ENCODE measurements around the gene NMRK1.

The NMRK1 gene

DNA sequence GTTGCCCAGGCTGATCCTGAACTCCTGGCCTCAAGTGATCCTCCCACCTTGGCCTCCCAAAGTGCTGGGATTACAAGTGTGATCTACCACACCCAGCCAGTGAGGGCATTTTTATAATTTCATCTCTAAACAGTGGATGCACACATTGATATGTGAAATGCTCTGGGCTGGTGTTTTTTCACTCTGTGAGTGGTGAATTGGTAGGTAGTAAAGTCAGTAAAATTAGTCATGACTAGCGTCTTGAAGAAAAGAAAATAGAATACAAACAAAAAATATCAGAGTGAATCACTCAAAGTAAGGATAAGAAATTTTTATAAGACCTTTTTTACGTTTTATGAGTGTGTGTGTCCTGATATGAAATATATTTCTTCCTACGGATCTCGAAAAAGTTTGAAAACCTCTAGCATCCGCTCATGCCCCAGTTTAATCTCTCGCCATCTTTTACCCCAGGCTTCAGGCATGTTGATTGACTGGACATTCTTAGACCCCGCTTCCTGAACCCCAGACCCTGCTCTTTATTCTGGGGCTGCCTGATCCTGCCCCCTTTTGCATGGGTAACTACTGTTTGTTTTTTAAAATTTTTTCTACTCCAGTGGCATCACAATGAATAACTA is 14.3 kb upstream of the NMRK1 start:
- no peak for DNase-seq (ENCODE audit: extremely low read depth in 1 of 2, low read depth in 1 of 2)

DNA sequence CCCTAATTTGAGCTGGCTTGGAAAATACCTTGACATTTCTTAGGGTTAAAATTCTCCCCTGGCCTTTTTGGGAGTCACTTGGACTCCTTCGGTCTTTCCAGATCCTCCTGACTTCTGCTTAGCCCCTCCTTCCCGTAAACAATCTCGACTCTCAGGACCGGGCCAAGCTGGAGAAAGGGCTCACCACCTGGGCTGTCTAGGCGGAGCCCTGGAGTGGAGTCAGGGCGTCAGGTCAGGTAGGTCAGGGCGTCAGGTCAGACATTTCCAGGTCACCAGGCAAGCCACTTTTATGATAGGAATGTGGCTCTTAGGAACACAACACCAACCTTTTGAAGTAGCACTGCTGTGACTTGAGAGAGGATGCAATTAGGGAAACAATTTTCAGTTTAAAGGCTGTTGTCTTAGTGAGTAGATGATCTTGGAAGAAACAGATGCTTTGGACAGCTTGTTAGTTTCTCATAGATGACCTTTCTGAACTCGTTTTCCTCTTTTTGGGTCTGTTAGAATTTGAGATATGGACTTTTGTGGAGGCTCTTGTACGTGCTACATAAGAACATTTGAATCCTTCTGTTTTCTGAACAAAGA is 13.1 kb upstream of the NMRK1 start:
- no peak for DNase-seq (ENCODE audit: extremely low read depth in 1 of 2, low read depth in 1 of 2)

DNA sequence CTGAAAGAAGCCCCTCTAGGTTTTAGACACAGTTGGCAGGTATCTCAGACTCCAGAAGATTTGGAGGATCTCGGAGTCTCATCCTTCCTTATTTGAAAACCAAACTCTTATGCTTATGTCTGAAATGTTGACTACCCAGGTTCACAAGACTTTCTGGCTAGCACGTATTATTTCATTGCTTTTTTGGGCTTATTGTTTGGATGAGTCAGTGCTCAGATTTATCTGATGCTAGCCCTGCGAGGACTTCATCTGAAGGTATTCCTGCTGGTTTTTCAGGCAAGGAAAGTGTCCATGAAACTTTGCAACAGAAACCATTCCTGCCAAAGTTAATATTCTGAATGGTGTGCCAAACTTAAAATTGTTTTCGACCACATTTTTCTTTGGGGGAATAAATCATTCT is 8.8 kb upstream of the NMRK1 start:
- DNase-seq (ENCODE audit: extremely low read depth in 1 of 2, low read depth in 1 of 2): no peak

DNA sequence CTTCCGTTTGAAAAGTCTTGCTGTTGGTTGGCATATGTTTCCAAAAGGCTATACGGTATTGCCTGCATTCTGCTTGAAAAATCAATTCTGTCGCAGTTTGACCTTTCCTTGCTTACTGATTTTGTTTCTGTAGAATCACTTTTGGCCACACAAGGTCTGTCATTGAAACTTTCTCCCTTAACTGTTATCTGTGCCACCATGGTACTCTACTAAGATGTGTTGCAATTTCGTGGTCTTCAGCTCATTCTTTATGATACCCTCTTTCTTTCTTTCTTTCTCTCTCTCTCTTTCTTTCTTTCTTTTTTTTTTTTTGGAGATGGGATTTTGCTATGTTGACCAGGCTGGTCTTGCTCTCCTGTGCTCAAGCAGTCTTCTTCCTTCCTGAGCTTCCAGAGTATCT is 4.8 kb upstream of the NMRK1 start:
- no peak for DNase-seq (ENCODE audit: extremely low read depth in 1 of 2, low read depth in 1 of 2)

DNA sequence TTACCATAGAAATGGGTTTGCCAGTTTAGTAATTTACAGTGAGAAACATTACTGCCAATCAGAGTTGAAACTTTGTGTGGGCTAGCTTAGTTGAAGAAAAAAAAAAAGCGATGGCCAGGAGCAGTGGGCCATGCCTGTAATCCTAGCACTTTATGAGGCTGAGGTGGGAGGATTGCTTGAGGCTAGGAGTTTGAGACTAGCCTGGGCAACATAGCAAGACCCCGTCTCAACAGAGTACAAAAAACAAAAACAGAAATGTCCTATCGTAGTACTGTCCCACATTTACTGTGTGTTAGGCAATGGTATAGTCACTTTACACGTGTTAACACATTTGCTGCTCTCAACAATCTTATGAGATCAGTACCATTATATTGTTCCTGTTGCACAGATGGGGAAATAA is 2.6 kb upstream of the NMRK1 start:
- no peak for DNase-seq (ENCODE audit: extremely low read depth in 1 of 2, low read depth in 1 of 2)

DNA sequence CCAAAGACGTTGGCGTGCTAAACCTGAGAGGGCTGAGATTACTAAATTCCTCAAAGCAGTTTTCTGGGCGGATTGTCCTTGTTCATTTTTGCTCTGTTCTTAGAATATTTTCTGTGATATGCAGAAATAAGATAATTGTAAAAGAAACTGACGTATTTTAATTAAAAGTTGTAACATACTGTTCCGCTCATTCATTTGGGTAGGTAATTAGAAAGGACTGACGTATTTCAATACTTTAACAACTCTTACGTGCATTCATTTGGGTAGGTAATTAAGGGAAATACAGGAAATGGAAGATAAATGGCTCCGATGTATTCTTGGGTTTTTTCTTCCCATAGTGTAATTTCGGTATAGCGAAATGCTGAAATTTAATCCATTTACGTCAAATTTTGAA is 1.4 kb upstream of the NMRK1 start:
- no peak for DNase-seq (ENCODE audit: extremely low read depth in 1 of 2, low read depth in 1 of 2)

DNA sequence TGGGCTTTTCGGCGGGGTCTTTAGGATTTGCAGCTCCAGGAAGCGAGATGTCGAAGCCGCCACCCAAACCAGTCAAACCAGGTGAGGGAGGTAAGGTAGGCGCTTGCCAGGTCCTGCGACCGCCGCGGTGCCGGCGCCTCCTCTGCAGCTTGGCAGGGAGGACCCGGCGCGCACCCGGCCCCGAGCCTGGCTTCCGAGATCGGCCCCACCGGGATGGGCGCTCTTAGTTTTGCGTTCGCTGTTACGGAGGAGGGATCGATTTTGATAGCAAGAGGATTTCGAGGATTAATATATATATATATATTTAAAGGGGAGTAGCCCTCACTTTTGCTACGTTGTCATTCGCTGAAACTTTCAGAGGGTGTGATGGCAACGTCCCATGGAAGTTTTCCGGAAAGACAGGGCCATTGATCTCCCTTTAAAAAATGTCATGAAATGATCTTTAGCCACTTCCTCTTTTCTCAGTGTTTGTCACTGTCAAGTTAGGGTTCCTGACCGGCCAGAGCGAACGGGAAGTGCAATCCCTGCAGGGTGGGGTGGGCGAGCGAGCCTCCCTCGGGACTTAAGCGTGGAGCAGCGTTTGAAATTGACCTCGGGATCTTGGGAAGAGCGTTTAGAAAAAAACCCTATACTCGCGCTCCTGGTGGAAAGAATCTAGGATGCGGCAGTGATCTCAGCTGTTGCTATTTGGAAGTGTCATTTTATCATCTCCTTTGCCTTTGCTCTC is 854 bp upstream of the NMRK1 start:
- DNase-seq (ENCODE audit: extremely low read depth in 1 of 2, low read depth in 1 of 2): no peak

DNA sequence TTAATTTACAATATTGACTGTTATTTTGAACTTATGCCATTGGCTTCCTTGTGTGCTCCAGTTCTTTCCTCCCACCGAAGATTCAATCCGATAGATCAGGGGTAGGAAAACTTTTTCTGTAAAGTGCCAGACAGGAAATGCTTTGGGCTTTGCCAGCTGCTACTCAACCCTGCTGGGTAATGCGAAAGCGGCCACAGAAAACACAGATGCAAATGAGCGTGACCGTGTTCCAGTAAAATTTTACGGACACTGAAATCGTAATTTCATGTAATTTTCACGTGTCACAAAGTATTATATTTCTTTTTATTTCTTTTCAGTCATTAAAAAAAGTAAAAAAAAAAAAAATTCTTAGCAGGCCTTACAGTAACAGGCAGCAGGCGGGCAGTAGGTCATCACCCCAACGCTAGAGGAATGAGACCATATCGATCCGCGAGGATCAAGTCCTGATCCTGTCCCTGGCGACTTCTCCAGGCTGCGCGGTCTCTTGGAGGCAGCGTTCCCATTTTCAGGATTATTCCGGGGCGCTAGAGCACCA is 599 bp downstream of the NMRK1 start:
- DNase-seq (ENCODE audit: extremely low read depth in 1 of 2, low read depth in 1 of 2): no peak

DNA sequence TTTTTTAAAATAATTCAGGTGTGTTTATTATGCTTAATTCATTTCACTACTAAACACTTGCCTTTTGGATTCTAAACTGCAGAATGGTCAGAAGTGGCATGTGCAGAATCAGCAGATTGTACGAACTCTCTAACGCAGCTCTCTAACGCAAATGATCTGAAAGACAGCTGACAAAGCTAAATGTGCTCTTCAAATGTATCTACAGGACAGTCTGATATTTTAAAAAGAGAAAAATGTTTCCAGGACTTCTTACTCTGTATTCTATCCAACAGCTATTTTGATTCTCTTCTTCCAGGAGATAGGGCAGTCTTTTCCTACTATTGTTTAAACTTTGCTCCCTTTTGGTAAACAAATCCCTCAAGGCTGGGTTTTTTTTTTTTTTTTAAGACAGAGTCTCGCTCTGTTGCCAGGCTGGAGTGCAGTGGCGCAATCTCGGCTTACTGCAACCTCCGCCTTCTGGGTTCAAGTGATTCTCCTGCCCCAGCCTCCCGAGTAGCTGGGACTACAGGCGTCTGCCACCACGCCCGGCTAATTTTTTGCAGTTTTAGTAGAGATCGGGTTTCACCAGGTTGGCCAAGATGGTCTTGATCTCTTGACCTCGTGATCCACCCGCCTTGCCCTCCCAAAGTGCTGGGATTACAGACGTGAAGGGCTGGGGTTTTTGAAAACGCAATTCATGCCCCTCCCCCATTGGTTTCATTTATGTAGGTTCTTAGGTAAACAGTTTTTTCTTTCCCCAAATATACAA is 1.2 kb downstream of the NMRK1 start:
- DNase-seq (ENCODE audit: extremely low read depth in 1 of 2, low read depth in 1 of 2): no peak

DNA sequence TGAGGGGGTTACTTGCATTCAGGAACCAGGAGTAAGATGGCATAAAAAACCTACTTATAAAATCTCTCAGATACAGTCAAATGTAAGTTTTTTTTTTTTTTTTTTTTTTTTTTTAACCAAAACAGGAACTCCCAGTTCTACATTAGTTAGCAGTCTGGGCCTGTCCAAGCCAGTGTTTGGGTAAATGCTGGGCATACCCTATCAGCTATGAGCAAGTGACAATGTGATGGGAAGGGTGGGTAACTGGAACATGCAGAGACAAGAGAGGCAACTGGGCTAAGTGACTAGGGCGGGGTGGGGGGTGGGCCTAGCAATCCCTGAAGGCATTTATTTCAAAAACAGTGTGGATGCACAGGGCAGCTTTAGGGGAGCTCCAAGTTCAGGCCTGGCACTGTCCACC is 2.3 kb downstream of the NMRK1 start:
- DNase-seq (ENCODE audit: extremely low read depth in 1 of 2, low read depth in 1 of 2): no peak

DNA sequence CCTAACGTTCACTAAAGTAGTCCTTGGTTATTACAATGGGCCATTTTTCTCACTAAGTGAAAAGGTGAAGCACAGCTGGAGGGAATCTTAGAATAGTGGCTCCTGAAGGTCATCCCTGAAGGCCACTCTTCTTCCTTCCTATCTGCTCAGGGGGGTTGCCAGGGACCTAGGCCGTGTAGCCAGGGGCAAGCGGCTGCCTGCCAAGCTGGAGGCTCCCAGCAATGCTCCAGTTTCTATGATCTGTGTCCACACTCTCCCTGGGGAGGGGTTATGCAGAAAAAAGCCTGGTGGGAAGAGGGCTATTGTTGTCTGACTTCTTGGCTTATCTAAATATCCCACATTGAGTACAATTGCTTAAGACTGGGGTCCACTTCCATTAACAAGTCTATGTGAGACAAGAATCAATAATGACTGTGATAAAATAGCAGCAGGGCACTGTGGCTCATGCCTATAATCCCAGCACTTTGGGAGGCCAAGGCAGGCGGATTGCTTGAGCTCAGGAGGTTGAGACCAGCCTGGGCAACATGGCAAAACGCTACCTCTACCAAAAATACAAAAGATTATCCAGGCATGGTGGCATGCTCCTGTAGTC is 3.8 kb downstream of the NMRK1 start:
- no peak for DNase-seq (ENCODE audit: extremely low read depth in 1 of 2, low read depth in 1 of 2)

DNA sequence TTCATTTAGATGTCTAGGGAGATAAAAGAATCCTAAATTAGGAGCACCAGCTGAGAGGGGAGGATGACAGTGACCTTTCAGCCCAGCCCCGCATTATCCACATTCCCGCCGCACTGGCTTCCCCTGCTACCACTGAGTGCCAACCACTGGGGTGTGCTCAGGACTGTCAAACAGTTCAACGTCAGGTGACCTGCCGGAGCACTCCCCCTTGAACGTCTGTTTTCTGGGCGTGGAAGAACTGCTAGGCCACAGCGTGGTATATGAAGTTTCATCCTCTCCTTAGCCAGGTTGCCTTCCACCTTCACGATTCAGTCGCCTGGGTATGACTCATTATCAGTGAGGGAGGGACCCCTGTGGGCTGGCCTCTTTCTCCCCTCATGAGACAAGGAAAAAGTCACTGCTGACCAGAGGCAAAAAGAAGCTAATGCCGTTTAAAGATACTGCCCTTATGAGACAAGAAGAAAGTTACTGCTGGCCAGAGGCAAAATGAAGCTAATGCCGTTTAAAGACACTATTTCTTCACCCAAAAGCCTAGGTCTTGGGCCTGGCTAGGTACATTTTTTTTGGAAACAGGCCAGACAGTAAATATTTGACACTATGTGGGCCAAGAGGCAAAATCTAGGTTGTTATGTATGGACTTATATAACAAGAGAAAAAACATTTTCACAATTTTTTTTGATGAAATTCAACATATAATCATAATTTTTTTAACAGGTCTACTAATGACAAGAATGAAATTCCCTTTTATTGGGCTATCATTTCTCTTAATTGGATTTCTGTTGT is 4.6 kb downstream of the NMRK1 start:
- no peak for DNase-seq (ENCODE audit: extremely low read depth in 1 of 2, low read depth in 1 of 2)

DNA sequence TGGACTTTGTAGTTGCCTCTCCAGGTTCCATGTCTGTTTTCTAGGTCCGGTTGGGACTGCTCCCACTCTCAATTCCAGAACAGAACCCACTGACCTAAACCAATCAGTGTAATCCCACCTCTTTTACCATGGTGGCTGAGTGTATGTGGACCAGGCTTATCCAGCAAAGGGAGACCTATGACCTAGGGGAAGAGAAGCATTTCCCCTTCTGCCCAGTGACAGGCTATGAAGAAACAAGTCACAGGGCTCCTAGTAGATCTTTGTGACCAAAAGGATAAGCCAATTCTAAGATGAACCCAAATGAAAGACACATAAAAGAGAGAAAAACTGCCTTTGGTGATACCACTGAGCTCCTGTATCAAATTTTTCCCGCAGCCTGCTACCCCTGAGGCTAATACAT is 6.3 kb downstream of the NMRK1 start:
- no peak for DNase-seq (ENCODE audit: extremely low read depth in 1 of 2, low read depth in 1 of 2)

DNA sequence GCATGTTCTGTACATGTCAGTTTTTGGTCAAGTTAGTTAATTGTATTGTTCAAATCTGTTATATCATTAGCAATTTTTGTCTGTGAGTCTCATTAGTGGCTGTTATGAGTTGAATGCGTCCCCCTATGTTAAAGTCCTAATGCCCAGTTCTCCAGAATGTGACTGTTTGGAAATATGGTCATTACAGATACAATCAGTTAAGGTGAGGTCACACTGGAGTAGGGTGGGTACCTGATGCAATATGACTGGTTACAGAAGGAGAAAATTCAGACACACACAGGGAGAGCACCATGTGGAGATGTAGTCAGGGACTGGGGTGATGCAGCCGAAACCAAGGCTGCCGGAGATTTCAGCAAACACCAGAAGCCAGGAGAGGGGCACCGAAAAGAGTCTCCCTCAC is 15.1 kb downstream of the NMRK1 start:
- no peak for DNase-seq (ENCODE audit: extremely low read depth in 1 of 2, low read depth in 1 of 2)

DNA sequence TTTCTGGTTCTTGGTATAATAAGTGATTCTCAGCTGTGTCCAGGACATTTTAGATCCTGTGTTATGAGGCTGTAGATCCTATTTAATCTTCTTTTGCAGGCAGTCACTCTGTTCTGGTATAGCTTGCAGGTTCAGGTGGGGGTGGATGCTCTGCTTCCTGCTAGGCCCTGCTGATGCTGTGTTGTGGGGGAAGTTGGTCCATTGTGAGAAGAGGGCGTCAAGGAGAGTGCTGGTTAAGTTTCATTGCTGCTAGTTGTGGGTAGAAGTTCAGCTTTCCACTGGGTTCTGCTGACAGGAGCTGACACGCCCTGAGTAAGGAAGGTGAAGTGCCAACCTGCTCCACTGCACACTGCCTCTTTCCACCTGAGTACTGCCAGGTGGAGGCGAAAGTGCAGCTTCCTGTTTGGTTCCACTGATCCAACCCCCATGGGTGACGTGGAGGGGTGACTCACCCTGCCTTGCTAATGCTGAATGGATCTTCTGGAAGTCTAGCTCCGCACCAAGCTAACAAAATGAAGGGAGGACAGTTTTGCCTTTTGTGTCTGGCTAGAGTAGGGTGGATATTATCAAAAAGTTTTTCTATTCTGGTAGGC is 16.3 kb downstream of the NMRK1 start:
- peak in 1 of 2 donors; percentile 42 for DNase-seq (ENCODE audit: extremely low read depth in 1 of 2, low read depth in 1 of 2)

DNA sequence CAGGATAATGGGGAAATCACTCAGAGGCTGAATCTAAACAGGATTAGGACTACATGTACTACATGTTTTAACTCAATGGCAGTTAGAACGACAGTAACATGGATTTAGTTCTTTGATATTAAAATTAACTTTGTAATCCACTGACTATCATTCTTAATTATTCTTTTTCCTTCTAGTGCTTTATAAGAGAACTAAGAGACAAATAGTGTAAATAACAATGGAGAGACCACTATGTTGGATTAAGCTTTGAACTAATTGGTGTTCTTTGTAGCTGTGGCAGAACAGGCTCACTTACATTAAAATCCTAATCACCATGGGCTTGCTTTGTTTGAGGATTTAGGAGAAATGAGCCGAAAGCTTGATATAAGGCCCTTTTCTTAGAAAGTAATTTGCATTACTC is 18.8 kb downstream of the NMRK1 start:
- DNase-seq (ENCODE audit: extremely low read depth in 1 of 2, low read depth in 1 of 2): no peak

DNA sequence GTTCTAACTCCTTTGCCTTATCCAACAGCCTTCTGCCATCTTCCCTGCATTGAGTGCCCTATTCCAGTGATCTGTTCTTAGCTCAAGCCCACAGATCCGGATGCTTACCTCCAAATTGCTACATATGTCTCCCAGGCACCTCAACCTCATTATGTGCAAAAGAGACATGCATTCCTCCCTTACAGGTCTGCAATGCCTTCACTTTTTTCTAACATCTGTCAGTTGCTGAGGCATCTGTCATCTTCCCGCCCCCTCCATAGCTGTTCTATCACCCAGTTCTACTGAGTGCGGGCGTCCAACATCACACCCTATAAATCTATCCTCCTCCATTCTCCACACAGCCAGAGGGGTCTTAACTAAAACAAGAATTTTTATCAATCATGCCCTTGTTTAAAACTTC is 20.1 kb downstream of the NMRK1 start:
- DNase-seq (ENCODE audit: extremely low read depth in 1 of 2, low read depth in 1 of 2): no peak

DNA sequence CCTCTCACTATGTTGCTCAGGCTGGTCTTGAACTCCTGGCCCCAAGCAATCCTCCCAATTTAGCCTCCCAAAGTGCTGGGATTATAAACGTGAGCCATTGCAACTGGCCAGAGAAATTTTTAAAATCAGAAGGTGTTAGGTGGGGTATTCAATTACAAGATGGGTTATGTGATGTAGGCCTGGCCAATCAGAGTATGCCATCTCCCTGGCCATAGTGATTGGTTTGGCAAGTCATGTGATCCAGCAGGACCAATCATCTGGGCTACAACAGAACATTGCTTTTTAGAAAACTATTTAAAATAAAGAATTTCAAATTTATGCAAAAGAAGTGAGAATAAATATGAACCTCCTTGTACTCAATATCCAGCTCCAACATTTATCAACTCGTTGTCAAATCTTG is 22.4 kb downstream of the NMRK1 start:
- no peak for DNase-seq (ENCODE audit: extremely low read depth in 1 of 2, low read depth in 1 of 2)

DNA sequence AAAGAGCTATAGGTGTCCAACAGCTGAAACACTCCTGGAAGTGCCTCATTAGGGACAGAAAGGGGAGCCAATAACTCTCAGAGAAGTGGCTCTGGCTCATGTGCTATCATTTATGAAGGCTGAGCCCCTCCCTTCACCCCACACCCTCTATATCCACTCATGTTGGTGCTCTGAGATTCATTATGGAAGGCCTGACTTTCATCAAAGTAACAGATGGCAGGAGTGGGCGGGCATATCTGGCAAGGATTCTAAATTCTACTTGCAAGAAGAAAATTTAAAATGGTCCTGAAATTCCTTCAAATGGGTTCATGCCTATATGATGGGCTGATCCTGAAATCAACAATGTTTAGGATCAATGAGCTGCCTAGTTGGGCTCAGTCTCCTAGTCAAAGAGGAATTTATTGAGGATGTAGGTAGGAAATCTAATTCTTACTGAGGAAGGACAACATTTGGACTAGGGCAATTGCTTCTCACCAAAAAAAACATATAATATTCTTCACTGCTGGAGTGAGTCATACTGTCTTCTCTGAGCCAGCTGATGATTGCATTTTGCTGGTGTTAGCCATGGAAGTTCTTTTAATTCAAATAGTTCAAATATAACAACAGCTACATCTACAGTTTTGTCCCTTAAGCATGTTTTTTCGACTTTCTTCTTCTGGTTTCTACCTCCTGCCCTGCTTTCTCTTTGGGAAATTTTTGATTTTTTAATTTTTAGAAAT is 23.5 kb downstream of the NMRK1 start:
- no peak for DNase-seq (ENCODE audit: extremely low read depth in 1 of 2, low read depth in 1 of 2)

Data from activated CD8-positive, alpha-beta memory T cell treated with anti-CD3 and anti-CD28 coated beads for 1 hour (primary cell).